Trophoblast cell (in vitro differentiated cells and primary cell): ENCODE results near the gene KRT3.

ENCODE experiments used
- DNase-seq, 2 donors: peaks; one replicate each; pipeline ENCODE4 v3.0.0-alpha.2; 2016
- H2AFZ ChIP-seq: 2 replicates; pipeline ENCODE4 v1.6.1; 2013; ENCODE audit warnings: low read length, moderate library complexity, mild to moderate bottlenecking; ENCODE audit not compliant: insufficient read depth, poor library complexity
- H2AK5ac ChIP-seq: 2 replicates; pipeline ENCODE4 v1.6.1; 2013; ENCODE audit warnings: mild to moderate bottlenecking, low read length
- H2BK120ac ChIP-seq: 2 replicates; pipeline ENCODE4 v1.6.1; 2013; ENCODE audit warnings: low read length, mild to moderate bottlenecking, moderate library complexity; ENCODE audit not compliant: insufficient read depth, poor library complexity
- H2BK12ac ChIP-seq: 2 replicates; pipeline ENCODE4 v1.6.1; 2013; ENCODE audit warnings: mild to moderate bottlenecking, low read length, moderate library complexity
- H2BK5ac ChIP-seq: 2 replicates; pipeline ENCODE4 v1.6.1; 2013; ENCODE audit warnings: low read length, low read depth, moderate library complexity, mild to moderate bottlenecking; ENCODE audit not compliant: poor library complexity
- H3K14ac ChIP-seq: 2 replicates; pipeline ENCODE4 v1.6.1; 2013; ENCODE audit warnings: mild to moderate bottlenecking, low read length
- H3K18ac ChIP-seq: 2 replicates; pipeline ENCODE4 v1.6.1; 2013; ENCODE audit warnings: mild to moderate bottlenecking, low read length
- H3K23ac ChIP-seq: 2 replicates; pipeline ENCODE4 v1.6.1; 2013; ENCODE audit warnings: low read length
- H3K27ac ChIP-seq: 2 replicates; pipeline ENCODE4 v1.5.1; 2013; ENCODE audit warnings: low read depth, mild to moderate bottlenecking, inconsistent platforms, low read length, moderate library complexity
- H3K27me3 ChIP-seq: 2 replicates; pipeline ENCODE4 v1.6.1; 2013; ENCODE audit warnings: inconsistent platforms, mild to moderate bottlenecking, low read length, moderate library complexity; ENCODE audit not compliant: insufficient read depth
- H3K36me3 ChIP-seq, 2 experiments: 1 replicate in 1 of 2; 2 replicates in 1 of 2; pipeline ENCODE4 v1.6.1; 2013; ENCODE audit warnings: low read length in 2 of 2, mild to moderate bottlenecking in 2 of 2, moderate library complexity in 1 of 2; ENCODE audit not compliant: insufficient read depth in 2 of 2, control insufficient read depth in 1 of 2
- H3K4ac ChIP-seq: 2 replicates; pipeline ENCODE4 v1.6.1; 2013; ENCODE audit warnings: low read depth, mild to moderate bottlenecking, low read length, moderate library complexity
- H3K4me1 ChIP-seq, 2 experiments: 1 replicate in 1 of 2; 2 replicates in 1 of 2; pipeline ENCODE4 v1.6.1; 2013; ENCODE audit warnings: low read length in 2 of 2, mild to moderate bottlenecking in 2 of 2, moderate library complexity in 1 of 2; ENCODE audit not compliant: insufficient read depth in 2 of 2, control insufficient read depth in 1 of 2
- H3K4me2 ChIP-seq: 2 replicates; pipeline ENCODE4 v1.6.1; 2013; ENCODE audit warnings: inconsistent platforms, mild to moderate bottlenecking, low read length, moderate library complexity
- H3K4me3 ChIP-seq: 2 replicates; pipeline ENCODE4 v1.5.1; 2013; ENCODE audit warnings: mild to moderate bottlenecking, low read depth, low read length, inconsistent platforms
- H3K79me1 ChIP-seq: one replicate; pipeline ENCODE4 v1.6.1; 2013; ENCODE audit warnings: low read length
- H3K79me2 ChIP-seq: 2 replicates; pipeline ENCODE4 v1.6.1; 2013; ENCODE audit warnings: low read length, mild to moderate bottlenecking; ENCODE audit not compliant: control insufficient read depth, insufficient read depth, poor library complexity
- H3K9ac ChIP-seq: 2 replicates; pipeline ENCODE4 v1.6.1; 2013; ENCODE audit warnings: mild to moderate bottlenecking, low read length
- H3K9me3 ChIP-seq: 2 replicates; pipeline ENCODE4 v1.6.1; 2013; ENCODE audit warnings: low read depth, mild to moderate bottlenecking, control low read depth, inconsistent platforms, low read length; ENCODE audit not compliant: insufficient read depth
- H4K12ac ChIP-seq: 2 replicates; pipeline ENCODE4 v1.6.1; 2013; ENCODE audit warnings: low read depth, mild to moderate bottlenecking, low read length, moderate library complexity
- H4K8ac ChIP-seq: 2 replicates; pipeline ENCODE4 v1.6.1; 2013; ENCODE audit warnings: low read depth, mild to moderate bottlenecking, low read length, moderate library complexity
- H4K91ac ChIP-seq: one replicate; pipeline ENCODE4 v1.6.1; 2013; ENCODE audit warnings: low read depth, mild to moderate bottlenecking, low read length, moderate library complexity
- WGBS: extraction: QIAGEN DNeasy Blood & Tissue Kit; methylation state at CpG from one replicate; pipeline ENCODE4 v1.1.7; 2013; ENCODE audit warnings: missing lambda C conversion rate; ENCODE audit not compliant: insufficient read length, insufficient coverage; ENCODE audit errors: extremely low coverage; 5-methylcytosine and 5-hydroxymethylcytosine counted together

Gene KRT3

DNA sequence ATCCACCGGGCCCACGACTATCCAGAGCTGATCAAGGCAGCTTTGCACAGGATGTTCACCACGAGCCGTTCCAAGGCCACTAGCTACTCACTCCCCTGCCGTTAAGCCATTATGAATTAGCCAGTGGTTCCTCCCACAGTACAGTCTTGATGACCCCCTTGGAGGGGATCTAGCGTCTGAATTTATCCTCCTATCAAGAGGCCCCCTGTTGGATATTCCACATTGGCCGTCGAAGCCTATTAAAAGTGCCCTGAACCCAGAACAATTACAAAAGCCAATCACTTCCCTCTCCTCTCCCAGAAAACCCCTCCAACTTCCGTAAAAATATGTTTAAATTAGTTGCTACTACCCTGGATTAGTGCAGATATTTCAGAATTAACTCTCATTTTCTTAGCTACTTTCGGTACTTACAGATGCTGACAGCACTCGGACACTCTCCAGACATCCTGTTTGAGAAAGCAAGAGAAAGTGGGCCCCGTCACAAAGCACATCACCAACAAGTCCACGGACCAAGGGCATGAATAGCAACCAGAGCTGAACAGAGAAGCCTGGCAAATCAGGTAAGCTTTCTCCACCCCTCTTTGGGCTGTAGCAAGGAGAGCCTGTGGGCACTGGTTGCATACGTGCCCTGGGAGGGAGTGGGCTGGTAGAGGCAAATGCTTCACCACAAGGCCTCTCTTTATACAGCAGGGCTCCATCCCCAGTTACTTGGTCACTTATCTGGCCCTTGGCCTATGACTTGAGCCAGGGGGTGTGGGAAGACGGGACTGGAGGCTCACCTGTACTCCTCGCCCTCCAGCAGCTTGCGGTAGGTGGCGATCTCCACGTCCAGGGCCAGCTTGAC is 5.3 kb downstream of the KRT3 start:
- no CpG with 5 or more reads among the region's 19 CpGs for WGBS

DNA sequence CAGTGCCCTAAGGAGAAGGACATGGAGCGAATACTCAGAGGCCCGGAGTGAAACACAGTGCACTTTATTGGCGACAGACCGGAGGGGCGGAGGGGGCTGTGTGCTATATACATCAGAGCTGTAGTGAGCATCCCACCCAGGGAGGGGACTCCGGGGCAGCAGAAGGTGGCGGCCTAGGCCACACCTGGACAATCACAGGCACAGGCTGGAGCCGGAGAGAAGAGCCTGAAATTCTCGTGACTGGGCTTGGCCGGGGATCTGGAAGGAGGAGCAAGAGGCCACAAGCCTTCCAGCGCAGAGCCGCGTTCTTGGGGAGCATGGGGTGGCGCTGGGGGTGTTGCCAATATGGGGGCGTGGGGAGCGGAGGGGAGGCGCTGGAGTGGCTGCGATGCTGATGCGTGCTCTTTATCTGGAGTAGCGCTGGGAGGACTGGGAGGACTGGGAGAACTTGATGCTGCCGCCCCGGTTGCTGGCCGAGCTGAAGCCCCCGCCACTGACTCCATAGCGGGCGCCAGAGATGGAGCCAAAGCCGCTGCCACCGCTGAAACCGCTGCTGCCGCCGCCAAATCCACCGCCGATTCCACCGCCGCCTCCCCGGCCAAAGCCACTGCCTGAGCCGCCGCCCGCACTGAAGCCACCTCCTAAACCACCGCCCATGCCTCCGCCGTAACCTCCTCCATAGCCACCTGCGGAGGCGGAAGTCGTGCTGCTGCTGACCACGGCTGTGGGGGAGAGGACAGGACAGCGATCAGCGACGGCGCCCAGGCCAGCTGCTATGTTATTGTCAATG is 6.1 kb downstream of the KRT3 start:
- no peak overlapping the region for H3K4ac ChIP-seq

More for the DNA sequence above, 5.3 kb downstream of the KRT3 start:
- Histone ChIP-seq H3K23ac (no peak overlapping the region), H3K79me1 (no peaks in the 10 kb centered on the region), H2AK5ac (no peak overlapping the region), H3K79me2 (no peaks in the 10 kb centered on the region), H2AFZ (no peak overlapping the region), H3K9me3 (peaks cover 2% of the 10 kb centered on the region), H3K18ac (no peak overlapping the region), H3K36me3 (no peaks in the 10 kb centered on the region), H3K4me3 (no peak overlapping the region), H4K91ac (no peak overlapping the region), H3K14ac (no peak overlapping the region), H3K4me2 (no peak overlapping the region), H4K8ac (no peak overlapping the region), H3K27ac (no peak overlapping the region), H3K9ac (no peak overlapping the region), H2BK120ac (no peak overlapping the region), H3K4me1 (no peaks in the 10 kb centered on the region), H4K12ac (no peak overlapping the region), H3K4ac (no peak overlapping the region), H2BK12ac (no peak overlapping the region), H3K27me3 (no peaks in the 10 kb centered on the region), H2BK5ac (no peak overlapping the region)
- DNase-seq = no peak

DNA sequence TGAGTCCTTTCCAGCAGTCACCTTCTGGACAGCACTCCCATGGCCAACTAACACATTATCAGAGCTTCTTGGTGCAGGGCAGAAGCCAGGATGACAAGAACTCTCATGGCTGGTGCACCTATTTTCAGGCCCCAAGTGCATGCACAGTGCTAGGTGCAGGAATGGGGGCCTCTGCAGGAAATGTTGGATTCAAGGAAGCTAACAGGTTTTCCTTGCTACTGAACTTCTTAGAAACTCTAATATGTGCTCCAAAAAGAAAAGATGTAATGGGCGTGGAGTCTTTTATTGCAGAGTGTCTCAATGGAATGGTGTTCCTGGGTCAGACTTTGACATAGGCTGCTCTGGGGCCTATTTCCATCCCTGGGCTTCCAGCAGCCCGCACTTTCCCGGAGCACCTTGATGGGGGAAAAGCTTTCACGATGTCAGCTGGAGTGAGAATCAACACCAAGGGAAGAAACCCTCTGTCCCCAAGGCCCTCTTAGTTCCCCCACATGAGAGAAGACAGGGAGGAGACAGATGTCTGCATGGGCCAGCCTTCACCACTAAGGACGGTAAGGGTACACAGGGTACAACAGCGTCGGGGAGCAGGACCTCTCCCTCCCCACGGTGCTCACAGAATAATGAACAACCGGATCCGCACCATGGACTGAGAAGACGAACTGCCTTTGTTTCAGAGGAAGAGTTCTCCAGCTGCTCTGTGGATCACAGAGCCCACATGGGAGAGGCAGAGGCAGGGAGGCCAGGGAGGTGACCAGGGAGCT is 6.9 kb downstream of the KRT3 start:
- no peak overlapping the region for H2BK5ac ChIP-seq
- H2AFZ ChIP-seq = no peak overlapping the region
- no peak overlapping the region for H4K12ac ChIP-seq
- H3K79me1 ChIP-seq = no peaks in the 10 kb centered on the region
- H3K79me2 ChIP-seq = no peaks in the 10 kb centered on the region
- H3K4me1 ChIP-seq = no peaks in the 10 kb centered on the region
- H2BK120ac ChIP-seq = no peak overlapping the region
- no CpG with 5 or more reads among the region's 11 CpGs for WGBS
- peaks cover 2% of the 10 kb centered on the region for H3K9me3 ChIP-seq
- no peaks in the 10 kb centered on the region for H3K36me3 ChIP-seq
- H2BK12ac ChIP-seq = no peak overlapping the region
- no peak overlapping the region for H4K8ac ChIP-seq
- no peak overlapping the region for H3K14ac ChIP-seq
- no peak overlapping the region for H2AK5ac ChIP-seq
- no peak overlapping the region for H3K9ac ChIP-seq
- no peak overlapping the region for H4K91ac ChIP-seq
- no peak overlapping the region for H3K18ac ChIP-seq
- H3K4me3 ChIP-seq = no peak overlapping the region
- no peak overlapping the region for H3K4me2 ChIP-seq
- no peak overlapping the region for H3K23ac ChIP-seq
- H3K27ac ChIP-seq = no peak overlapping the region
- no peak overlapping the region for H3K4ac ChIP-seq
- DNase-seq = no peak
- no peaks in the 10 kb centered on the region for H3K27me3 ChIP-seq

More for the DNA sequence above, 6.1 kb downstream of the KRT3 start:
- no peak overlapping the region for H3K27ac ChIP-seq
- H3K79me2 ChIP-seq = no peaks in the 10 kb centered on the region
- no peak overlapping the region for H2AK5ac ChIP-seq
- H2BK5ac ChIP-seq = no peak overlapping the region
- H3K4me3 ChIP-seq = no peak overlapping the region
- WGBS = no CpG with 5 or more reads among the region's 50 CpGs
- no peak overlapping the region for H3K14ac ChIP-seq
- H3K23ac ChIP-seq = no peak overlapping the region
- H3K27me3 ChIP-seq = no peaks in the 10 kb centered on the region
- H4K8ac ChIP-seq = no peak overlapping the region
- no peak overlapping the region for H3K9ac ChIP-seq
- H2BK120ac ChIP-seq = no peak overlapping the region
- peaks cover 2% of the 10 kb centered on the region for H3K9me3 ChIP-seq
- DNase-seq = peak; percentile 8 to 59
- no peak overlapping the region for H4K91ac ChIP-seq
- no peaks in the 10 kb centered on the region for H3K79me1 ChIP-seq
- H4K12ac ChIP-seq = no peak overlapping the region
- H2BK12ac ChIP-seq = no peak overlapping the region
- no peaks in the 10 kb centered on the region for H3K36me3 ChIP-seq
- no peaks in the 10 kb centered on the region for H3K4me1 ChIP-seq
- no peak overlapping the region for H3K18ac ChIP-seq
- H2AFZ ChIP-seq = no peak overlapping the region
- no peak overlapping the region for H3K4me2 ChIP-seq

DNA sequence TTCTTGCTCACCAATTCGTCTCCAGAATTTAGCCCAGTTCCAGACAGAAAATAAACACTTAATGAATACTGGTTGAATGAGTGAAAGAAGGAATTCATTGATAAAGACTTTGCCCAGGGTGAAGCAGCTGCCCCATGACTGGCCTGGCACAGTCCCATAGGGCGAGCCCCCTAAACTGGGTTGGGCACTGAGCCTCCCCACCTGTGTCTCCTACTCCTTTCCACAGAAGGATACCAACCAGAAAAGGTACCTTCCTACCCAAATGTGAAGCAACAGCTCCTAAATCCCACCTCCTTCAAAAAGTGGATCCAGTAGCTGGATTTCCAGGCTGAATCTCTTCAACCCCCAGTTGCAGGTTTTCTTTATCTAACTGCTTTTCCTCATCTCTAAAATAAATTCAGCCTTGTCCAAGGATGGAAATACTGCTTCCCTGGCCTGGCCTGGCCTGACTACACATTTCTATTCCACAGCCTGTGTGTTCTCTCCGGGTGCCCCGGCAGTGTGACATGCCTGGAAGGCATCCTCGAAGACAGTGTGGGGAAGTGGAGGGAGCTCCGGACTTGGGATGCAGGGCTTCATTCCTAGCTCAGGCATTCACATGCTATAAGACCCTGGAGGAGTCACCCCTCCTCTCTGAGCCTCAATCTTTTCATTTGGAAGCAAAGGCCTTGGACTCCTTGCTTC is 7.6 kb downstream of the KRT3 start:
- Histone ChIP-seq H4K91ac (no peak overlapping the region), H3K4me3 (no peak overlapping the region), H3K4me2 (no peak overlapping the region), H3K36me3 (no peaks in the 10 kb centered on the region), H3K23ac (no peak overlapping the region), H3K79me1 (no peaks in the 10 kb centered on the region), H2AK5ac (no peak overlapping the region), H3K9ac (no peak overlapping the region), H4K12ac (no peak overlapping the region), H3K14ac (no peak overlapping the region), H3K18ac (no peak overlapping the region), H2BK120ac (no peak overlapping the region), H4K8ac (no peak overlapping the region), H2BK5ac (no peak overlapping the region), H2BK12ac (no peak overlapping the region), H3K9me3 (no peaks in the 10 kb centered on the region), H2AFZ (no peak overlapping the region), H3K27ac (no peak overlapping the region), H3K79me2 (no peaks in the 10 kb centered on the region), H3K4me1 (no peaks in the 10 kb centered on the region), H3K27me3 (no peaks in the 10 kb centered on the region), H3K4ac (no peak overlapping the region)
- no peak for DNase-seq
- no CpG with 5 or more reads among the region's 6 CpGs for WGBS
